Measurements from ENCODE around the gene MED23.

GRCh38 chr6:131575834-131576478 is 52.1 kb downstream of the MED23 start:
- TF ChIP-seq CTCF (IDR thresholded peaks at IDR 0.05) (no peak), POLR2A (IDR thresholded peaks at IDR 0.05) (no peak)
